ENCODE measurements around the gene CTBP1.

The CTBP1 gene

DNA sequence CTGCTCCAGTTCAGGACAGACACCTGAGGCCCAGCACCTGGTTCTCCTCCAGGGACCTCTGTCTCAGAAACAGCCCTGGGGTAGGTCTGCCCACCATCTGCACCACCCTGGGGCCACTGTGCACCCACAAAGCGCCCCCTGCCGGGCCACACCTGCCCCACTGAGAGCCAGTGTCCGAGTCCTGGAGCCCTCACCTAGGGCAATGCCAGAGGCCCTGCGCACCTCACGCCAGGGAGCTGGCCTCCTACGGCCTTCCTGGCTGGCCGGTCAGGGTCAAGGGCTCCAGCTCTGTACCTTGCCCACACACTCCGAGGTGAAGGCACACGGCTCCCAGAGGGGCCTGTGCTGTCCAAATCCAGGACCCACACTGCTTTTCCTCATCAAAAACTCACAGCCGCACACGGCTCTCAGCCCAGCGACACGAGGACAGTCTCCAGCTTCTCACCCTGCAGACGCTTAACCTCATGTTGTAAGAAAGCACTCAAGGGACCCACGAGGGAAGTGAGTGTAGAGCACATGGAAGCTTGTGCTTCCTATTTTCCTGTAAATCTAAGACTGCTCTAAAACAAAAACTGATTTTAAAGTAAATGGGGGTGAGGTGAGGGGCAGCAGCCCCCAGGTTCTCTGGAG is 5.4 kb downstream of the CTBP1 start:
- no peaks in the 10 kb centered on the region for H3K27me3 ChIP-seq (ENCODE audit: control insufficient read depth, insufficient read depth, low read length)
- DNase-seq (ENCODE audit: low read depth, low spot score): no peak
- H3K27ac ChIP-seq (ENCODE audit: low read length): no peak overlapping the region
- H3K4me1 ChIP-seq (ENCODE audit: control insufficient read depth, insufficient read depth, low read length): peaks cover 3% of the 10 kb centered on the region
- no peaks in the 10 kb centered on the region for H3K9me3 ChIP-seq (ENCODE audit: control insufficient read depth, insufficient read depth, low read length)
- H3K36me3 ChIP-seq (ENCODE audit: control insufficient read depth, insufficient read depth, low read length): peaks cover 14% of the 10 kb centered on the region
- WGBS (ENCODE audit: insufficient coverage, insufficient read length): no CpG with 5 or more reads among the region's 15 CpGs
- H3K4me3 ChIP-seq (ENCODE audit: low read length): no peak overlapping the region

DNA sequence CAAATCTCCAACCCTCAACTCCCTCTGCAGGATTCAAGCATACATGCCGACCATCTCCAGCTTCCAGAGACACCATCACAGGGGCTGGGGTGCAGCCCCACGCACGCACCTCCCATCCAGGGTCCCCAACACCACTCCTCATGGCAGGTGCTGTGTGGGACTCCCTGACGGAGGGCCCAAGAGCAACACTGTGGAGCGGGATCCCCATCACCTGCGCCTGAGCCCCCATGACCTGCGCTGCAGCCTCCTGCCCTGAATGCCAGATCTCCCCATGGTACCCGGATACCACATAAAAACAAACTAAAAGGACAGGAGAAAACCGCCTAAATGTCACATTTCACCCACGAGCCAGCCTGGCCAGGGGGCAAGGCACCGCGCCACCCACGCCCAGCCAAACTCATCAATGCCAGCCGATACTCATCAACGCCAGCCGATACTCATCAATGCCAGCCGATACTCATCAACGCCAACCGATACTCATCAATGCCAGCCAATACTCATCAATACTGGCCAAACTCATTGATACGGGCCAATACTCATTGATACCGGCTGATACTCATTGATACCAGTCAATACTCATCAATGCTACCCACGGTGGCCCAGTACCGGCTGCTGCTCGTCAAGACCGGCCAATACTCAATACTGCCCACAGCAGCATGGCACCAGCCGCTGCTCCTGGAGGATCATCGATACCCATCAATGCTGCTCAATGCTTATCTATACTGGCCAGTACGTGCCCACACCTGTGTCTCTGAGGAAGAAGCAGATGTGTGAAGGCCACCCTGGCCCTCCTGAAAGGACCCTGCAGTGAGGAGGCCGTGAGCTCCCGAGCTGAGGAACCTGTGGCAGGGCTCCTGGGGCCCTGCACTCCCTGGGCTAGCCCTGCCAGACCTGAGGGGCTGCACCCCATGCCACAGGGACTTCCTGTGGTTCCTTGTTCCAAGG is 6.2 kb downstream of the CTBP1 start:
- DNase-seq (ENCODE audit: low read depth, low spot score): no peak
- Histone ChIP-seq H3K9me3 (ENCODE audit: control insufficient read depth, insufficient read depth, low read length) (no peaks in the 10 kb centered on the region), H3K27ac (ENCODE audit: low read length) (no peak overlapping the region), H3K27me3 (ENCODE audit: control insufficient read depth, insufficient read depth, low read length) (no peaks in the 10 kb centered on the region), H3K4me1 (ENCODE audit: control insufficient read depth, insufficient read depth, low read length) (peaks cover 3% of the 10 kb centered on the region), H3K36me3 (ENCODE audit: control insufficient read depth, insufficient read depth, low read length) (peaks cover 18% of the 10 kb centered on the region), H3K4me3 (ENCODE audit: low read length) (no peak overlapping the region)
- no CpG with 5 or more reads among the region's 30 CpGs for WGBS (ENCODE audit: insufficient coverage, insufficient read length)

DNA sequence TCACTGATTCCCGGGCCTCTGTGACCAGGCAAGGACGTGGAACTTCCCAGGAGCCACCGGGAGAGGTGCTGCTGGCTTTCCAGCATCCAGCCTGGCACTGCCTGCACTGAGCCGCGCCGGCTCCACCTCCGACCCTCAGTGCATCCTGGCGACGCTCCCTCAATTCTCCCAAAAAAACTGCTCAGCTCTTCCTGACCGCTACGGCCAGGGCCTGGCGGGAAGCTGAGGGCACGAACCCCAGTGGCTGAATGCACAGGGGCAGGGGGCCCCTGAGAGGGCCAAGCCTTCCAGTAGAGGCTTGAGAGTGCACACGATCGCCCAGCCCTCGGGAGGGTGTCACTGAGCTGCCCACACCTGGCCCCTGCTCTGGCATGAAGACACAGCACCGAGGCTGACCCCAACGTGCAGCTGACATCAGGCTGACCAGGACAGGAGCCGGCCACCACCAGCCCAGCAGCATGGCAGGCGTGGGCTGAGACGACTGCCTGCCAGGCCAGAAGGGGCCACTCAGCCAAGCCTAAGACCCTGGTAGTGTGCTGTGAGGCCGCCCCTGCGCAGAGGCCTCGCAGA is 6.9 kb downstream of the CTBP1 start:
- DNase-seq (ENCODE audit: low read depth, low spot score): no peak
- H3K4me1 ChIP-seq (ENCODE audit: control insufficient read depth, insufficient read depth, low read length): peaks cover 3% of the 10 kb centered on the region
- no peak overlapping the region for H3K4me3 ChIP-seq (ENCODE audit: low read length)
- H3K36me3 ChIP-seq (ENCODE audit: control insufficient read depth, insufficient read depth, low read length): peaks cover 20% of the 10 kb centered on the region
- H3K27me3 ChIP-seq (ENCODE audit: control insufficient read depth, insufficient read depth, low read length): no peaks in the 10 kb centered on the region
- WGBS (ENCODE audit: insufficient coverage, insufficient read length): no CpG with 5 or more reads among the region's 24 CpGs
- no peak overlapping the region for H3K27ac ChIP-seq (ENCODE audit: low read length)
- no peaks in the 10 kb centered on the region for H3K9me3 ChIP-seq (ENCODE audit: control insufficient read depth, insufficient read depth, low read length)

DNA sequence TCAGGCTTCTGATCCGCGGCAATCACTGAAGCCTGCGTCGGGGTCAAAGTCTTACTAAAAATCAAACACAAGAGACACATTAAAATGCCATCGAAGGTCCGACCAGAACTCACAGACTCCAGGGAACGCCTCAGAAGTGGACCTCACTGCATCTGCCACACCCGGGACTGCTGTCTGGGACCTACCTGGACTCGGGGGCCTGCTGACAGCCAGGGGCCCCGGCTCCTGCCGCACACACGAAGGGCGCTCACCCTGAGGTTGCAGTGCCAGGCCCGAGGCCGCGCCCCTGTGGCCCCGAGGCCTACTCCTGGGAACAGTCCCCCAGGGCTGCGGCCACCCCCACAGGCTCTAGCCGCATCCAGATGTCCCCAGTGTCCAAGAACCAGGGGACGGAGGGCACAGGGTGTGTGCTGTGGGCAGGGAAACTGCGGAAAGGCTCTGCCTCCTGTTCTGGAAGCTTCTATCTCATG is 7.4 kb downstream of the CTBP1 start:
- no peak overlapping the region for H3K27ac ChIP-seq (ENCODE audit: low read length)
- no peaks in the 10 kb centered on the region for H3K27me3 ChIP-seq (ENCODE audit: control insufficient read depth, insufficient read depth, low read length)
- H3K4me3 ChIP-seq (ENCODE audit: low read length): no peak overlapping the region
- H3K36me3 ChIP-seq (ENCODE audit: control insufficient read depth, insufficient read depth, low read length): peaks cover 24% of the 10 kb centered on the region
- no CpG with 5 or more reads among the region's 21 CpGs for WGBS (ENCODE audit: insufficient coverage, insufficient read length)
- H3K4me1 ChIP-seq (ENCODE audit: control insufficient read depth, insufficient read depth, low read length): no peaks in the 10 kb centered on the region; the same call in 1 of the 2 replicates
- no peak for DNase-seq (ENCODE audit: low read depth, low spot score)
- no peaks in the 10 kb centered on the region for H3K9me3 ChIP-seq (ENCODE audit: control insufficient read depth, insufficient read depth, low read length)

DNA sequence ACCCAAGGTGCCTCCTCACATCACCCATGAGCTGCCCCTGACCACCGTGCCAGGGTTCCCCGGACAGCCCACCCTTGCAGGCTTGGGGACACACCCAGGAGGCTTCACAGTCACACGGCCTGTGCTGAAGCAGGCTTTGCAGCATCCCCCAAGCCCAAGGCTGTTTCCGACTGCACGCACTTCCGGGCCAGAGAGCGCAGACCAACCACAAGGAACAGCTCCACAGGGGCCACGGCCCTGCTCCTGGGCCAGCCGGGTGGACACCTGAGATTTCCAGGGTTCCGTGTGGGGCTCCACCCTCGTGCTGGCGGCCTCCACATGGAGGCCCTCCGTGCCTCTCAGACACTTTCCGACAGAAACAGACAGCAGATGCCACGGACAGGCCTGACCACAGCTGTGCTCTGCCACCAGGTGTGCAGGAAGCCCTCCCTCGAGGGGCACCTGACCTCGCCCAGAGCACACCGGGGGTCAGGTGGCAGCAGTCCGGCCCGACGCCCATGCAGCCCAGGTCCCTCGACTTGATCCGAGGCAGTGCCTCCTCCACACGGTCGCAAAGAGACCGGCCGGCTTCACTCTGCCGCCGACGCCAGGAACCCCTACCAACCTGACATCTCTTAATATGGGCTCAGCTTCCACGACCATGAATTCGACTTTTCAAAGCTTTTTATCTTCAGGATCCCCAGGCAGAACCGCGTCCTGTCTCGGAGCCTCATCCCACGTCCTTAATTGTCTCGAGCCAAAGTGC is 8.0 kb downstream of the CTBP1 start:
- no peak overlapping the region for H3K27ac ChIP-seq (ENCODE audit: low read length)
- H3K9me3 ChIP-seq (ENCODE audit: control insufficient read depth, insufficient read depth, low read length): no peaks in the 10 kb centered on the region
- H3K36me3 ChIP-seq (ENCODE audit: control insufficient read depth, insufficient read depth, low read length): peaks cover 27% of the 10 kb centered on the region
- no peaks in the 10 kb centered on the region; the same call in 1 of the 2 replicates for H3K4me1 ChIP-seq (ENCODE audit: control insufficient read depth, insufficient read depth, low read length)
- WGBS (ENCODE audit: insufficient coverage, insufficient read length): no CpG with 5 or more reads among the region's 37 CpGs
- no peak overlapping the region; the same call in 1 of the 2 replicates for H3K4me3 ChIP-seq (ENCODE audit: low read length)
- no peak for DNase-seq (ENCODE audit: low read depth, low spot score)
- H3K27me3 ChIP-seq (ENCODE audit: control insufficient read depth, insufficient read depth, low read length): no peaks in the 10 kb centered on the region

DNA sequence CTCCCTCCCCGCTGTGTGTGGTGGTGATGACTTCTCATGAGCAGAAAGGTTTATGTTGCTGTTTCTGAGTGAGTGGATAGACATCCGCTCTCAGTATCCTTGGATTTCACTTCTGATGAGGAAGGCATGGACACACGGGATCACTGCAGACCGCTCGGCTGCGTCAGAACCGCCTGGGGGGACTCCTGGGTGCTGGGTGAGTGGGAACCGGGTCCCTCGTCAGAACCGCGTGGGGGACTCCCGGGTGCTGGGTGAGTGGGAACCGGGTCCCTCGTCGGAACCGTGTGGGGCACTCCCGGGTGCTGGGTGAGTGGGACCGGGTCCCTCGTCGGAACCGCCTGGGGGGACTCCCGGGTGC is 9.0 kb downstream of the CTBP1 start:
- Histone ChIP-seq H3K27ac (ENCODE audit: low read length) (no peak overlapping the region), H3K27me3 (ENCODE audit: control insufficient read depth, insufficient read depth, low read length) (no peaks in the 10 kb centered on the region), H3K4me1 (ENCODE audit: control insufficient read depth, insufficient read depth, low read length) (no peaks in the 10 kb centered on the region; the same call in 1 of the 2 replicates), H3K4me3 (ENCODE audit: low read length) (no peak overlapping the region), H3K9me3 (ENCODE audit: control insufficient read depth, insufficient read depth, low read length) (no peaks in the 10 kb centered on the region), H3K36me3 (ENCODE audit: control insufficient read depth, insufficient read depth, low read length) (peaks cover 33% of the 10 kb centered on the region)
- DNase-seq (ENCODE audit: low read depth, low spot score): no peak
- WGBS (ENCODE audit: insufficient coverage, insufficient read length): no CpG with 5 or more reads among the region's 22 CpGs

DNA sequence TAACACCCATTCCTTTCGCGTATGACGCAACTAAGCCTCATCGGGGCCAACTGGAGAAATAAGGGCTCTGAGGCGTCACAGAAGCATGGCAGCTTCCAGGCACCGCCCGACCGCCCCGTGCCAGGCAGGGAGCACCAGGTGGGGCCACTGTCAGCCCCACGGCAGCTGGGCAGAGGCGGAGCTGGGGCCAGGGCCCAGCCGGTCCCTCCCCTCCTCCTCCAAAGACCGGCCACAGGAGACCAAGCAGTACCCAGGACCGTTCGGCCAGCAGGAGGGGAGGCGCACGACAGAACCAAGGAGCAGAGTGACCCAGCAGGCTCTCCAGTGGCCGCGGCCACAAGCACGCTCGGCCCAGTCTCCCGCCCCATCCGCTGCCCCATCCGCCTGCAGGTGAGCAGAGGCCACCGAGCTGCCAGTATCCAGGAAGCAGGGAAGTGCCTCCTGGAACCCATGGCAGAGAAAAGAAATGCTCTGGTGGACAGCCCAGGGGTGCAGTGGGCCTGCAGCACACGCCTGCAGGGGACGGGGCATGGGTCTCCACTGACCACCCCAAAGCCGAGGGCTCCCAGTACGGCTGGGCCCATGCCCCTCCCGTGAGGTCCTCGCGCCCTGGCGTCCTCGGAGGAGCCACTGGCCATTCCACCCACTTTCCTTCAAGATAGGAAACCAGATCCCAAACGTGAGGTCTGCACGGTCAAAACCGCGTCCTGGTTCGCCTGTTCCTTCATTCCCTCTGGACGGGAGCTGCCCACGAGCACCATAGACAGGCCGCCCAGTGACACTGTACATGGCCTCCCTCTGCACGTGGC is 9.6 kb downstream of the CTBP1 start:
- DNase-seq (ENCODE audit: low read depth, low spot score): no peak
- no CpG with 5 or more reads among the region's 43 CpGs for WGBS (ENCODE audit: insufficient coverage, insufficient read length)
- peaks cover 37% of the 10 kb centered on the region for H3K36me3 ChIP-seq (ENCODE audit: control insufficient read depth, insufficient read depth, low read length)
- H3K4me3 ChIP-seq (ENCODE audit: low read length): no peak overlapping the region
- H3K27me3 ChIP-seq (ENCODE audit: control insufficient read depth, insufficient read depth, low read length): no peaks in the 10 kb centered on the region
- no peak overlapping the region for H3K27ac ChIP-seq (ENCODE audit: low read length)
- H3K4me1 ChIP-seq (ENCODE audit: control insufficient read depth, insufficient read depth, low read length): no peaks in the 10 kb centered on the region
- H3K9me3 ChIP-seq (ENCODE audit: control insufficient read depth, insufficient read depth, low read length): no peaks in the 10 kb centered on the region

DNA sequence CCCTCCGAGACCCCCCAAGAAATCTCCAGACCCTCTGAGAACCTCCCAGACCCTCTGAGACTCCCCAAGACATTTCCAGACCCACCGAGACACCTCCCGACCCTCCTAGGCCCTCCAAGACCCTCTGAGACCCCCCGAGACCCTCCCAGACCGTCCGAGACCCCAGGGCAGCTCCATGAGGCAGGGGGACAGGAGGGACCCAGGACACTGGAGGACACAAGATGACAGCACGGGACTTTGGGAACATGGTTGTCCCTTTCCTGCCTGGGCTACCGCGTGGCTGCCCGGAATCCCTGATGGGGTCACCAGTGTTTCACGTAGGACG is 10.3 kb downstream of the CTBP1 start:
- WGBS (ENCODE audit: insufficient coverage, insufficient read length): no CpG with 5 or more reads among the region's 12 CpGs
- Histone ChIP-seq H3K4me3 (ENCODE audit: low read length) (no peak overlapping the region), H3K4me1 (ENCODE audit: control insufficient read depth, insufficient read depth, low read length) (no peaks in the 10 kb centered on the region), H3K36me3 (ENCODE audit: control insufficient read depth, insufficient read depth, low read length) (peaks cover 37% of the 10 kb centered on the region), H3K27ac (ENCODE audit: low read length) (no peak overlapping the region), H3K9me3 (ENCODE audit: control insufficient read depth, insufficient read depth, low read length) (no peaks in the 10 kb centered on the region), H3K27me3 (ENCODE audit: control insufficient read depth, insufficient read depth, low read length) (no peaks in the 10 kb centered on the region)
- DNase-seq (ENCODE audit: low read depth, low spot score): no peak

DNA sequence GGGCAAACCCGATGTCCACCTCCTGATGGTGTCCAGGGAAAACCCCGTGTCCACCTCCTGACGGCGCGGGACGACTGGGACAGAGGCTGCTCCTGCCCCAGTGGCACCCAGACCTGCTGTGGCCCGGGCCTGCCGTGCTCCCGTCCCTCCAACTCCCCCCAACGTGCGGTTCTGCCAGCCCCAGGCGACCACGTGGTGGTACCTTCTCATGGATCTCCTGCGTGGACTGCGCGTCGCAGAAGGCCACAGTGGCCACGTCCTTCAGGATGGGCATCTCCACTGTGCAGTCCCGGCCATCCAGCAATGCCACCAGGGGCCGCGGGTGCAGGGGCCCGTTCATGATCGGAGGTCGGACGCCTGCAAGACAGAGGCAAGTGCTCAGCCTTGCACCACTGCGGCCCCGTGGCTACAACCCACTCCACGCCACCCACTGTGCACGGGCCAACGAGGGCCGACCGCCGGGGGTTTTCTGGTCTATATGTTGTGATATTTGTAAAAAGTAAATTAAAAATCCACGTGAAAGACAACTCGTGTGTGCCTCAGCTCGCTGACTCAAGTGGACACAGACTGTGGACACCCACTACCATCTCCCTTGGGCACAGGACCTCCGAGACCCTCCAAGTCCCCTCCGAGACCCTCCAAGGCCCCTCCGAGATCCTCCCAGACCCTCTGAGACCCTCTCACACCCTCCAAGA is 10.8 kb downstream of the CTBP1 start:
- H3K27ac ChIP-seq (ENCODE audit: low read length): no peak overlapping the region
- H3K27me3 ChIP-seq (ENCODE audit: control insufficient read depth, insufficient read depth, low read length): no peaks in the 10 kb centered on the region
- H3K4me3 ChIP-seq (ENCODE audit: low read length): no peak overlapping the region
- H3K4me1 ChIP-seq (ENCODE audit: control insufficient read depth, insufficient read depth, low read length): no peaks in the 10 kb centered on the region
- no peak for DNase-seq (ENCODE audit: low read depth, low spot score)
- peaks cover 40% of the 10 kb centered on the region for H3K36me3 ChIP-seq (ENCODE audit: control insufficient read depth, insufficient read depth, low read length)
- H3K9me3 ChIP-seq (ENCODE audit: control insufficient read depth, insufficient read depth, low read length): no peaks in the 10 kb centered on the region
- no CpG with 5 or more reads among the region's 39 CpGs for WGBS (ENCODE audit: insufficient coverage, insufficient read length)
